CD4-positive, alpha-beta T cell treated with Interferon gamma for 1 hour (primary cell): Measurements from ENCODE around the gene ULBP3.
"Not testable (repeated sequence)": the region's sequence is repeated elsewhere in the genome, so short reads cannot be mapped to it uniquely, and the experiment has no call there.

Experiments used
- DNase-seq: peaks from one replicate; pipeline ENCODE4 v3.0.0-alpha.2; 2020

The ULBP3 gene

GRCh38 chr6:150075034-150075421, 6.1 kb upstream of the ULBP3 start:
- DNase-seq: no peak

DNA sequence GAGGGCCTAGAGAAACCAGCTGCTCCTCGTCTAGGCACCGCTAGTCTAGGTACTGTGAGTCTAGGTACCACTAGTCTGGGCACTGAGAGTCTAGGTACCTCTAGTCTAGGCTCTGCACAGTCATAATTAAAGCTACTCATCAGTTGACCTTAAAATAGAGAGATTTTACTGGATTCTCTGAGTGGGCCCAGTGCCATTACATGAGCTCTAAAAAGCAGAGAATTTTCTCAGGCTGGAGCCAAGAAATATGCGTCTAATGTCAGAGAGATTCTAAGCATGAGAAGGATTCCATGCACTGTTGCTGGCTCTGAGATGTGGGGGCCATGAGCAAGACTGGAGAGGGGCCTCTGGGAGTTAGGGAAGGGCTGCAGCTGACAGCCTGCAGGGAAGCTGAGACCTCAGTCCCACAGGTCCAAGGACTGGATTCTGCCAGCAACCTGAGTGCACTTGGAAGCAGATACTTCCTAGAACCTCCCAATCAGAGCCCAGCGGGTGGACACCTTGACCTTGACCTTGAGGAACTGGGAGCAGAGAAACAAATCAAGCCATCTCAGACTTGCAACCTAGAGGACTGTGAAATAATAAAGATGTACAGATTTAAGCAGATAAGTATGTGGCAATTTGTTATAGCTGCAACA, 5.6 kb upstream of the ULBP3 start:
- DNase-seq: not testable (repeated sequence)

- DNase-seq: peak; percentile 25
Measured at GRCh38 chr6:150072201-150072600, 3.3 kb upstream of the ULBP3 start.

DNA sequence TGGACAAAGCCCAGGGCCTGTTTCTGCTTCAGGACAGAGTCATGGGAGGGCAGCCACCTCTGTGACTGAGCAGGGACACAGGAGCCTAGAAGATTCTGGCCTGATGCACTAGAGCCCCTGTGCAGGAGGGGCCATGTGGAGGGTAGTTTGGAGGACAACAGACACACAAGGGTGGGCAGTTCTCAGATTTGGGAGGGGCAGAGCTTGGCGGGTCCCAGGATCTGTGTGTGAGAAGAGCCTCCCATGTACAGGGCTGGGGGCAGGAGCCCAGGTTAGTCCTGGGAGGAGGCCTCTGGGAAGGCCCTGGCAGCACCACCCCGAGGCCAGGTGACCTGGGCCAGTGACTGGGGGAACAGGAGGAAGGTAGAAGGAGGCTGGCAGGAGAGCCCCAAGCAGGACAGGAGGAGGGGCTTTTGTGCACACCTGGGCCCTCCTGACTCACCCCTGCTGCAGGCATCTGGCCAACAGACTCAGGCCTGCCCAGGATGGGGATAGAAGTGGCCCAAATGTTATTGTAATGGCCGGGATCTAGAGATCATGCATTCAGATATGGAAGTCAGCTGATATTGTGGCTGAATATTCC, 1.4 kb upstream of the ULBP3 start:
- DNase-seq: no peak

DNA sequence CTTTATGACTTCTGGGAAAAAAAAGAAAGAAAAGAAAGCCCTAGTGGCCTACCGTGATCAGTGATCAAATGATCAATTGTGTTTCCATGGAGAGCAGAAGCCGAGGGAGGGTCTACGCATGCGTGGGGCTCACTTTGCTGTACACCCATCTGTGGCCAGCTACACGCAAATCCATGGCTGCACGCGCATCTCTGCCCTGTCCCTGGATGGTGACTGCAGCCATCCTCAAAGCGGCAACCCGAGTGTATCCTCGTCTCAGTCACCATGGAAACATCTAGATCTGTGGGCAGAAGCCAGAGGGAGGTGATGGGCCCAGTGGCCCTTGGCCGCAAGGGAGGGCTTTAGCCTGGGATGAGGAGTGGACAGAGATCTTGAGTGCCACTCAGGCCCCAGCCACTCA, 785 bp upstream of the ULBP3 start:
- no peak for DNase-seq

- DNase-seq: no peak
Measured at GRCh38 chr6:150068151-150068550, 770 bp downstream of the ULBP3 start.

GRCh38 chr6:150065083-150065482, 3.8 kb downstream of the ULBP3 start:
- DNase-seq: no peak

- DNase-seq: no peak
Measured at GRCh38 chr6:150063640-150064039, 5.3 kb downstream of the ULBP3 start.

DNA sequence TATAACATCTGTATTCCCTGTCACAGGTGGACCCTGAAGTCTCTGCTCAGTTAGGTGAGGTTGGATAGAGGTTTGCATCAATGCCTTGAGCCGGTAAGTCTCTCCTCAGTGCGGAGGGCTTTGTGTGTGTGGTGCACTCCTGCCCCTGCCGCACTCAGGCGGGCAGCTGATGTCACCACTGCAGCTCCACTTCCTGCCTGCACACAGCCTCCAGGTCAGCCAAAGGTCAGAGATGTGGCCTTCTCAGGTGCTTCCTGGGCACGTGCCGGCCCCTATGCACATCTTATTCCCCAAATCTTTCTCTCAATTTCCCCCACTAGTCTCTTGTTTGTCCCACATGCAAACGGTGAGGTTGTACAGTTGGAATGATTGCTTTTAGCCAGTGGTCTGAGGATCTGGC, 8.9 kb downstream of the ULBP3 start:
- not testable (repeated sequence) for DNase-seq

DNA sequence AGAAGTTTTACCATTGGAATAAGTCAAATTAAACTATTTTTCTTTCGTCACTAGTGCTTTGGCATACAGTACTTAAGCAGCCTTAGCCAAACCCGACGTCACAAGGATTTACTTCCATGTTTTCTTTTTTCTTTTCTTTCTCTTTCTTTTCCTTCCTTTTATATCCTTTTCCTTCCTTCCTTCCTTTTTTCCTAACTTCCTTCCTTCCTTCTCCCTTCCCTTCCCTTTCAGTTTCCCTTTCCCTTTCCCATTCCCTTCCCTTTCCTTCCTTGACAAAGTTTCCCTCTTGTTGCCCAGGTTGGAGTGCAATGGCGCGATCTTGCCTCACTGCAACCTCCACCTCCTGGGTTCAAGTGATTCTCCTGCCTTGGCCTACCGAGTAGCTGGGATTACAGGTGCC, 9.9 kb downstream of the ULBP3 start:
- DNase-seq: no peak

DNA sequence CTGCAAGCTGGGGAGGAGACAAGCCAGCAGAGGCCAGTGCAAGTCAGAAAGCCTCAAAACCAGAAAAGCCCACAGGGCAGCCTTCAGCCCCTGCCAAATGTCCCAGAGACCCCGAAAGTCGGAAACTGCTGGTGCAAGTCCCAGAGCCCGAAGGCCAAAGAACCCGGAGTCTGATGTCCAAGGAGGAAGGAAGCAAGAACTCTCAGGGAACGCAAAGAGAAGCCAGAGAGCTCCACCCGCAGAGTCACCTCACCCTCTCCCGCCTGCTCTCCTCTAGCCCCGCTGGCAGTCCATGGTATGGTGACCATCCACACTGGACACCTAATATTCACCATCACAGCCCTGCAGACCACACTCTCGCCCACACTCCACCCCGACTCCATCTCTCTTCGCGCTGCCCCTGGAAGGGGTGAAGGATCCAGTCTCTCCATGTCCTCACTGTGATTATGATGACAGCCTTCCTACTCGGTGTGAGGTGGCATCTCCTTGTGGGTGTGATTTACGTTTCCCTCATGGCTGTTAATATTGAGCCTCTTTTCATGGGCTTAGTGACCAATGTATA, 10.6 kb downstream of the ULBP3 start:
- DNase-seq: no peak

- DNase-seq: no peak
Measured at GRCh38 chr6:150057501-150057951, 11.4 kb downstream of the ULBP3 start.

- DNase-seq: no peak
Measured at GRCh38 chr6:150056916-150057315, 12.0 kb downstream of the ULBP3 start.

DNA sequence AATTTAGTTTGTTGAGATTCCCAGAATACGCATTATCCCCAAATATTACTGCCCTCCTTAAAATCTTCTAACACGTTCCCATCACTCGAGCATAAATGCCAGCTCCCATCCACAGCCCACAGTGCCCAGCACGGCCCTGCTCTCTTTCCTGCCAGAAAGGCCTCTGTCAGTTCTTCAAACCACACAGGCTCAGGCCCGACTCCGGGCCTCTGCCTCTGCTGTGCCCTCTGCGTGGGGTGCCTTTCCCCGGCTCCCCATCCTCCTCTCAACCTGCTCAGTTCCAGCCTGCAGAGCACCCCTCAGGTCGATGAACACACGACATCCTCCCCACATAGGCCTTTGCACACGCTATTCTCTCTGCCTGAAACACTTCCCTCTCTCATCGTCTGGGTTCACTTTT, 12.8 kb downstream of the ULBP3 start:
- no peak for DNase-seq

- no peak for DNase-seq
Measured at GRCh38 chr6:150055131-150055530, 13.8 kb downstream of the ULBP3 start.

DNA sequence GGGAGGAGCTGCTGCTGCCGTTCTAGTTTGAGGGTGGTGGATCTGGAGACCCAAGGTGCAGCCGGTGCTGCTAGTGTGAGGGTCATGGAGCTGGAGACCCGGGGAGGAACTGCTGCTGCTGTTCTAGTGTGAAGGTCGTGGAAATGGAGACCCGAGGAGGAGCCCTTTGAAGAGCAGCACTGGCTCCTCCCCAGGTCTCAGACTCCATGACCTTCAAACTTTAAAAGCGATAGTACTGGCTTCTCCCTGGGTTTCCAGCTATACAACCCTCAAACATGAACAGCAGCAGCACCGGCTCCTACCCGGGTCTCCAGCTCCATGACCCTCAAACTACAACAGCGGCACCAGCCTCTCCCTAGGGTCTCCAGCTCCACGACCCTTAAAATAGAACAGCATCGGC, 15.5 kb downstream of the ULBP3 start:
- DNase-seq: no peak

DNA sequence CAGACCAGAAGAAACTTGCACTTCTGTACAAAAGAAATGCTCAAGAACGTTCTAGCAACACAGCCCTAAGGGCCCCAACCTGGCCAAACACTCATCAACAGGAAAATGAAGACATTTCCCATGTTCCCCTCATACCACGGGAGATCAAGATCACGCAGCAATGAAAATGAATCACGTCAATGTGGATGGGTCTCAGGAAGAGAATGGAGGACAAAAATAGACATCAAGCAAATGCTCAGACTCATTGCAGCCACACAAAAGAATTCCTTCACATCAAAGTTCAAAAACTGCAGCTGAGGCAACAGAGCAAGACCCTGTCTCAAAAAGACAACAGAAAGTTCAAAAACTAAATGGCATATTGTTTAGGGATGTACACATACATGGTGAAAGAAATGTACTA, 18.1 kb downstream of the ULBP3 start:
- DNase-seq: no peak

- DNase-seq: no peak
Measured at GRCh38 chr6:150048099-150048498, 20.8 kb downstream of the ULBP3 start.

DNA sequence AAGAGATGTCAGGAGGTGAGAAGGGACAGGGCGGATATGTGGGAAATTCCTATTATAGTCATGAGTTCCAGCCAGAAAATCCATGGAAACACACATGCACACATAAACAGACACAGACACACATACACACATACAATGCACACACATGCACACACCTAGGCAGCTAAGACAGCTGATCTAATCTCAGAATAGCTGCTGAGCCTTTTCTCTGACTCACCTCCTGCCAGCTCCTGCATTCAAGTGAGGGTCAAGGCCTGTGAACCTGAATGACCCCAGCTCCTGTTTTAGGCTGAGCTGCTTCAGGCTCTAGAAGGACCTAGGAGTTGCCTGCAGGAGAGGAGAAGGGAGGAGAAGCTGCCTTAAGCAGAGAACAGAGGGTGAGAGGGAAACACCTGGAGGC, 22.0 kb downstream of the ULBP3 start:
- no peak for DNase-seq

DNA sequence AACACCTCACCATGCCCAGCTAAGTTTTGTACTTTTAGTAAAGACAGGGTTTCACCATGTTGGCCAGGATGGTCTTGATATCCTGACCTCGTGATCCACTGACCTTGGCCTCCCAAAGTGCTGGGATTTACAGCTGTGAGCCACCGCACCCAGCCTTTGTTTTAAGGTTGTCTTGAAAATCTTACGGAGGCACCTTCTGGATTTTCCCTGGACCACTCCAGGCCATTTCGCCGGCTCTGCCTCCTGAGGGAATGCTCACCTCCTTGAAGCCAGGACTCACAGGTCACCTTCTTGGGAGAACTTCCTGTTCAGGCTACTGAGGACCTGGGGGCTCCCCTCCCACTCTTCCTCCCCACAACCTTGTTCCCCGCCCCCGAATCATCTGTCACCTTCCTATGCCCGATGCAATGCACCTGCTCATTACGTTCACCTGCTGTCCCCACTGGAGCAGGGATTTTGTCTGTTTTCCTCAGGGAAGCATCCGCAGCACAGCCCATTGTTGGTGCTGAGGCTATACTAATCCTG, 24.2 kb downstream of the ULBP3 start:
- DNase-seq: no peak

DNA sequence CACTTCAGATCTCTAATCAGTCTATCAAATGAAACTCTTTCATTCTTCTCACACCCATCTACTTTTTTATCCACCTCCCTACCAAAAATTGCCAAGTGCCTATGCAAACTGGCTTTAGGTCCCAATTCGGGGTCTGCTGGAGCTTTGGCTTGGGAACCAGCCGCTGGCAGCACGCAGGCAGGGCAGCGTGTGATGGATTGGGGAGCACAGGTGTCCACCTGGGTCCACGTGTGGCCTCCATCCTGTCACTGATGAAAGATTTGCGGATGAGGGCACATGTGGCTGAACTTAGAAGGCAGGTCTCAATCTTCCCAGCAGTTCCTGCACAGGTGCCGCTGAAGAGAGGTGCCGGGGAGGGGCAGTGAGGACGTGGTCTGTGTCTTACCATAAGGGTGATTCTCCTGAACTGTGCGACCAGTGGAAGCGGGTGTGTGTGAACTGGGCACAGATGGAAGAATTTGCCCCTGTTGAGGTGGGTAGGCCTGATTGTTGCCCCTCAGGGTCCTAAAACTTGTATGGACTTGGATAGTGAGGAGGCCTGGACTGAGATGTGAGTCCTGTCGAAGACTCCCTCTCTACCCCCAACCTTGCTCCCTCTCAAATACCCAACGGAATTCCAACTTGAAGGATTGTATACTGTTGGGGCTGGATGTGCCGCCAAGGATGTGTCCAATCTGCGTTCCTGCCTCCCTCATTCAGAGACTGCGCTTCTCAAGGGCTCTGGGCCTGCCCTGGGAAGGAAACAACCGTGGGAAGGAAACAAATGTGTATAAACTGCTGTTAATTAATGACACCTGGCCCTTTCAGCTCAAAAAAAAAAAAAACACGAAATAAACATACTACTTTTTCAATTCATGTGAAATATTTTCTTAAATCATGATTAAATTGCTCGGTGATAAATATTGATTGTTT, 25.2 kb downstream of the ULBP3 start:
- DNase-seq: no peak

GRCh38 chr6:150043096-150043495, 25.8 kb downstream of the ULBP3 start:
- DNase-seq: no peak
